ENCODE measurements around the gene LRRC47. TPM values are rescaled to one million over a fixed set of nuclear protein-coding genes. Genes with fewer than 3 reads are reported as not detected.

The LRRC47 gene
- total and polyA plus RNA-seq, 2 of the 8 experiments (the other 6 are each of a cell fraction or from before 2014, with no cell fraction given), result 38.3 to 82.4 TPM

- no peak overlapping the region for H3K14ac ChIP-seq (ENCODE audit: insufficient read length)
- H2BK20ac ChIP-seq (ENCODE audit: low read length), result no peak overlapping the region
- H2AK5ac ChIP-seq (ENCODE audit: low read depth, low read length), result no peak overlapping the region
- H3K79me2 ChIP-seq (ENCODE audit: control insufficient read depth in 1 of 2, insufficient read depth in 2 of 2, low read length in 2 of 2), result peaks cover 9 to 60% of the 10 kb centered on the region in 2 experiments
- peaks cover 9 to 21% of the 10 kb centered on the region in 2 experiments for H4K20me1 ChIP-seq (replicated peaks in 1 of 2; ENCODE audit: control insufficient read depth in 1 of 2, insufficient read depth in 2 of 2, low read length in 2 of 2)
- ChIA-PET POLR2A (ENCODE audit: partially characterized antibody) (interaction anchor here (1.0 to 9.8 kb wide), 3 partner anchors 8 to 12 kb away, joined by 6 to 84 read pairs (median 12); no protein-coding TSS in a partner anchor), CTCF (ENCODE audit: partially characterized antibody) (interaction anchor here (0.5 to 1.7 kb wide), 5 partner anchors 10 to 110 kb away, joined by 3 to 7 read pairs (median 4); no protein-coding TSS in a partner anchor)
- H3K4me3 ChIP-seq (ENCODE audit: extremely low read depth in 1 of 4, insufficient read depth in 2 of 4, low read depth in 3 of 4, low read length in 4 of 4), result no peak overlapping the region
- H3K4me1 ChIP-seq (replicated peaks in 1 of 4; ENCODE audit: control insufficient read depth in 3 of 4, insufficient read depth in 4 of 4, low read length in 3 of 4), result peaks cover 8 to 31% (median 20%) of the 10 kb centered on the region in 4 experiments
- no peak for DNase-seq (ENCODE audit: low read depth in 1 of 2, low spot score in 2 of 2)
- no peak overlapping the region; a peak in 1 of 7 replicates for H3K9ac ChIP-seq (replicated peaks in 1 of 4; ENCODE audit: extremely low read depth in 1 of 4, low read depth in 3 of 4, low read length in 3 of 4)
- no peak overlapping the region for H2AFZ ChIP-seq (ENCODE audit: low read length)
- no peak for TF ChIP-seq BRCA1 (IDR thresholded peaks at IDR 0.05; ENCODE audit: low read depth, low read length)
- TF ChIP-seq BACH1 (IDR thresholded peaks at IDR 0.05; ENCODE audit: low read length), result no peak
- no peak for TF ChIP-seq POLR2A (IDR thresholded peaks at IDR 0.05; ENCODE audit: control extremely low read depth in 1 of 2, low read depth in 2 of 2, low read length in 2 of 2)
- TF ChIP-seq SUZ12 (IDR thresholded peaks at IDR 0.05; ENCODE audit: low read length), result no peak
- no peak for TF ChIP-seq NANOG (IDR thresholded peaks at IDR 0.05; ENCODE audit: insufficient read depth, low read depth, low read length, poor library complexity, severe bottlenecking)
- TF ChIP-seq SIRT6 (IDR thresholded peaks at IDR 0.05; ENCODE audit: low read length), result no peak
- no peak for TF ChIP-seq GABPA (IDR thresholded peaks at IDR 0.05; ENCODE audit: borderline replicate concordance, insufficient read depth, low read length)
- no peak for TF ChIP-seq PHF8 (conservative IDR thresholded peaks at IDR 0.05; ENCODE audit: low read depth, low read length)
- H3K27me3 ChIP-seq (replicated peaks in 1 of 4; ENCODE audit: control insufficient read depth in 3 of 4, extremely low read depth in 1 of 4, insufficient read depth in 3 of 4, low read length in 3 of 4), result no peaks in the 10 kb centered on the region
- H3K4me2 ChIP-seq (ENCODE audit: insufficient read depth in 1 of 2, low read depth in 2 of 2, low read length in 2 of 2), result no peak overlapping the region
- H3K36me3 ChIP-seq (ENCODE audit: control insufficient read depth in 2 of 4, insufficient read depth in 4 of 4, low read length in 3 of 4), result peaks cover 7 to 21% (median 16%) of the 10 kb centered on the region in 4 experiments; a peak in 6 of 8 replicates
- 90% methylated on average over 31 of the region's 34 CpGs; no CpG with 5 or more reads in 1 of the 2 experiments for WGBS, 2 experiments (ENCODE audit: extremely low coverage in 1 of 2, insufficient coverage in 1 of 2, insufficient read length in 1 of 2, insufficient replicate concordance in 2 of 2, low coverage in 1 of 2, low lambda C conversion rate in 2 of 2, missing lambda C conversion rate in 1 of 2)
- no peak overlapping the region for H4K91ac ChIP-seq (replicated peaks; ENCODE audit: insufficient read length, low read length)
- H2BK15ac ChIP-seq (ENCODE audit: low read length), result no peak overlapping the region
- 0 out of 2 replicates have a peak overlapping the region, but pooled peaks have one; percentile 9 for H2BK5ac ChIP-seq (ENCODE audit: low read depth, low read length)
- no peak overlapping the region for H4K8ac ChIP-seq (ENCODE audit: extremely low read depth, insufficient read depth, low read length)
- H2BK12ac ChIP-seq (ENCODE audit: low read depth, low read length), result no peak overlapping the region
- H3K23ac ChIP-seq (ENCODE audit: insufficient read length), result no peak overlapping the region
- H3K4ac ChIP-seq (replicated peaks; ENCODE audit: insufficient read length, low read depth, low read length), result no peak overlapping the region
- no peak overlapping the region for H3K27ac ChIP-seq (ENCODE audit: low read depth, low read length)
- FAIRE-seq, result no peak
- H3K23me2 ChIP-seq (ENCODE audit: low read depth, low read length), result peaks cover 6% of the 10 kb centered on the region; the same call in 1 of the 2 replicates
- no peak overlapping the region for H3K56ac ChIP-seq (replicated peaks; ENCODE audit: insufficient read length, low read depth, low read length)
- H3K9me3 ChIP-seq (ENCODE audit: insufficient read depth in 2 of 2, low read depth in 1 of 2, low read length in 1 of 2), result no peaks in the 10 kb centered on the region
- H3K18ac ChIP-seq (ENCODE audit: extremely low read depth, low read length), result no peak overlapping the region
- H2BK120ac ChIP-seq (replicated peaks; ENCODE audit: low read depth, low read length), result no peak overlapping the region
- no peak overlapping the region for H4K5ac ChIP-seq (ENCODE audit: insufficient read length, low read depth, low read length)
- H3K79me1 ChIP-seq (ENCODE audit: low read depth, low read length), result peaks cover 31% of the 10 kb centered on the region
Observed at GRCh38 chr1:3789421-3790300, 6.6 kb downstream of the LRRC47 start.

All from H1 (cell line).